HG02678 (cell line): ENCODE data around the gene FZD4.
"Not testable (repeated sequence)": the region's sequence is repeated elsewhere in the genome, so short reads cannot be mapped to it uniquely, and the experiment has no call there.

Experiments
- ATAC-seq: cut with Tn5 transposase; IDR thresholded peaks from one replicate; pipeline ENCODE4 v1.9.1; 2021; ENCODE audit warnings: mild to moderate bottlenecking, moderate library complexity; ENCODE audit not compliant: unreplicated experiment

The FZD4 gene

DNA sequence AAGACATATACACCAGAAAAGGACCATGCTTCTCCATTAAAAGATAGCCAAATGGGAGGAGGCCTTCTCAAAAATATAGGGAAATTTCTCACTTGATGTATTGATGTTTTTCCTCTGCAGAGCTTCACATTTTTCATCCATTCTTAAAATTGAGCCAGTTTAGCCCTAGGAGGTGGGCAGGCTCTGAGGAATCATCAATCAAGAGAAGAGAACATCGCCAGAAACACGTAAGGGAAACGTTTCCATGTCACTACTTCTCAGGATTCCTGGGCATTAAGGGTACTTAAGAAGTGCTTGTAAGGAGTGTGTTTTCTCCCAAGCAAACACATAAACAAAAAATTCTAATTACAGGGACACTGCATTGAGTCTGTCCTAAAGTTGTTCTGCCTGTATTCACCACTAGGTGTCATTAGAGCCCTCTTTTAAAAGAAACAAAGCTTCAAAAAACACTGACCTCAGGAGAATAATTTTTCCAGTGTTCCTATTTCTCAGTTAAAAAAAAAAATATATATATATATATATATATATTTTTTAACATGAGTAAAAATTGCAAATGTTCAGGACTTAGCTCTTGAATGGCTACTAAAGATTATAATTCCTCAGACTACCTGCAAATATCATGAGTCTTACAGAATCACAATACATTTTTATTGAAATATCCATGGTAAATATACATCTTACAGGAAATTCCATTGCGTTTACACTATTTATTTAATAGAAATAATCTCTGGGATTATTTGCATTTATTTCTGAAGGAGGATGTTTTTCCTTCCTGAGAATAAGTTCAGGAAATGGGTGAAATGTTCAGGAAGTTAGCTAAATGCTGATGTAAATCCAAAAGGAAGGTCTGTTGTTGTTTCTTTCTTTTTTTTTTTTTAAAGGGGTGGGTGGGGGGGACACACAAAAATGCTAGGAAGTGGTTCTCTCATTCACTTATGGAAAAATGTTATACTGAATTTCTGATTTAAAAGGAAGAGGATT is 16.0 kb downstream of the FZD4 start:
- peak; percentile 72 for ATAC-seq

GRCh38 chr11:86938203-86938899 is 16.8 kb downstream of the FZD4 start:
- ATAC-seq: no peak

DNA sequence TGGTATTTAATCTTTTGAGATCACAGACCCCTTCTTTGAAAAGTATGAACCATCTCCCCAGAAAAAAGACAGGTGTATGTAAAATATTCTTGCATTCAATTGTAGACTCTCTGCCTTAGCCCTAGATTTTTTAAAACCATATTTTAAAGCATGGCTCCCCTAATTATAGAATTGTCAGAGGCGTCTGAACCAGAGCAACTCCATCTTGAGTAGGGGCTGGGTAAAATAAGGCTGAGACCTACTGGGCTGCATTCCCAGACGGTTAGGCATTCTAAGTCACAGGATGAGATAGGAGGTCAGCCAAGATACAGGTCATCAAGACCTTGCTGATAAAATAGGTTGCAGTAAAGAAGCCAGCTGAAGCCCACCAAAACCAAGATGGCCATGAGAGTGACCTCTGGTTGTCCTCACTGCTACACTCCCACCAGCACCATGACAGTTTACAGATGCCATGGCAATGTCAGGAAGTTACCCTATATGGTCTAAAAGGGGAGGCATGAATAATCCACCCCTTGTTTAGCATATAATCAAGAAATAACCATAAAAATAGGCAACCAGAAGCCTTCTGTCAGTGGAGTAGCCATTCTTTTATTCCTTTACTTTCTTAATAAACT is 17.9 kb downstream of the FZD4 start:
- ATAC-seq: not testable (repeated sequence)

- no peak for ATAC-seq
These were observed 20.1 kb downstream of the FZD4 start for GRCh38 chr11:86934926-86935579.

GRCh38 chr11:86934582-86934900 is 20.7 kb downstream of the FZD4 start:
- no peak for ATAC-seq

GRCh38 chr11:86933891-86934581 is 21.2 kb downstream of the FZD4 start:
- ATAC-seq: no peak

- no peak for ATAC-seq
These were observed 22.0 kb downstream of the FZD4 start for GRCh38 chr11:86932924-86933875.

DNA sequence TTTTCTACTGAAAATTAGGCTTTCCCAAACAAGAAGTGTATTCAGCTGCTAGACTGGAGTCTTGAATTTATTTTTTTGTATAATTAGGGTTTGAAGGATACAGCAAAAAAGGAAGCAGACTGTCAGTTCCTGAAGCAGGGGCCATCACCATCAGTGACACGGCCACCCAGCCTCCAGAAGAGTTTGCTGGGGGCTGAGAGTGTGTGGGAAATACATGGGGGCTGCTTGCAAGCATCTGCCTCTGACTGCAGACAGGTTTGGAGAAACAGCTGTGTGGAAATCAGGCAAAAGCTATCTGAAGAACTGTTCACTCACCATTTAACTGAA is 23.0 kb downstream of the FZD4 start:
- ATAC-seq: no peak

DNA sequence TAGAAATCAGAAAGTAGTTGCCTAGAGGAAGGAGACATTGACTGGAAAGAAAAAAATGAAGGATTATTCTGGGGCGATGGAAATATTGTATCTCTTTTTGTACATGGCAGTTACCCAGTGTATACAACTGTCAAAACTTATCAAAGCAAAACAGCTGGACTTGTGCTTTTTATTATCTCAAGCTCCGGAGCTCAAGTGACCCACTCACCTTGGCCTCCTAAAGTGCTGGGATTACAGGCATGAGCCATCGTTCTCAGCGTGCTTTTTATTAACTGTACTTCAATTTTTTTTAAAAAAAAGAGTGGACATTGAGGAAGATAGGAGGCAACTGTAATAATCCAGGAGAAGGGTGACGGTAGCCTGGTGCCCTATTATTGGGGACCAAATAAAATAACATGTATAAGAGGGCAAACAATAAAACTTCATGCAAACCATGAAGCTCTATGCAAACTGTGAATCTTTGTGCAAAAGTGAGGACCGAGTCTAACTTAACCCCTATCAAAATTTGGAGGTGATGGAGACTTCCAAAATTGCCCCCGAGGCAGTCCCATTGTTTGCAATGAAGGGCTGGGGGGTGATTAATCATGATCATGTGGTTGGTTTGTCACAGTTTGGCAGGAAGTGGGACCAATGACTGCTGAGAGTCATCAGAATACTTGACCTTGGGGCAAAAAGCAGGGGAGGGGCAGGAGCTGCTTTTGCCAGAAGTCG is 23.5 kb downstream of the FZD4 start:
- ATAC-seq: no peak

- ATAC-seq: no peak
These were observed 24.1 kb downstream of the FZD4 start for GRCh38 chr11:86930957-86931547.

GRCh38 chr11:86926975-86927374 is 28.2 kb downstream of the FZD4 start:
- ATAC-seq: no peak

DNA sequence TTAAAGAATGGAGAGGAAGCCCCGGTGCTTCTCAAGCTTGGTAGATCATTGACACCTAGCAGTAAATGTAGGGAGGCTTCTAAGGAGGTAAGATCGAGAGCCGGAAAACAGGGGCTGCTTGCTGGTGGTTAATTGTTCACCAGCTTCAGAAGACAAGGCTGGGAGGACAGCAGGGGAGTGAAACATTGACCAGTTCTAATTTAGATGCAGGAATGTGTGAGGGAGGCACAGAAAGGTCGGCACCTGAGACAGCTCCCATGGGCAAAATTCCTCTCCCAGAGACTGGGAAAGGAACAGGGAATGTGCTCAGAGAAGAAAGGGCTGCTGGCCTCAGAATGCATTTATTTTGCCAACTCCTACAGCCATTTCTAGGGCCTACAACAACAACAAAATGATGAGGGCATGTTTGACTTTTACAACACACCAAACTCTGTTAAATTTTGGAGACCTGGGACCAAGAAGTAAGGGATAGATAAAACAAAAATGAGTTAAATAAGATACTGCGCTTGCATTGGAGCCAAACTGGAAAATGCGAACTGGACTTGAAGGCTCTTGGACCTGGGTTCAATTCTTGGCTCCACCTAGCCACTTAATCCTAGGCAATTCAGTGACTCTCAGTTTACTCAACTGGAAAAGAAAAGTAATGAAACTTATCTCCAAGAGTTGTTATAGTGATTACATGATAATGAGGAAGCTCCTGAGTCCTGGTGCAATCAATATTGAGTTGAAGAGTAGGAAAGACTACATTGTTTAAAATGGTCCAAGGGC is 31.0 kb downstream of the FZD4 start:
- ATAC-seq: no peak

DNA sequence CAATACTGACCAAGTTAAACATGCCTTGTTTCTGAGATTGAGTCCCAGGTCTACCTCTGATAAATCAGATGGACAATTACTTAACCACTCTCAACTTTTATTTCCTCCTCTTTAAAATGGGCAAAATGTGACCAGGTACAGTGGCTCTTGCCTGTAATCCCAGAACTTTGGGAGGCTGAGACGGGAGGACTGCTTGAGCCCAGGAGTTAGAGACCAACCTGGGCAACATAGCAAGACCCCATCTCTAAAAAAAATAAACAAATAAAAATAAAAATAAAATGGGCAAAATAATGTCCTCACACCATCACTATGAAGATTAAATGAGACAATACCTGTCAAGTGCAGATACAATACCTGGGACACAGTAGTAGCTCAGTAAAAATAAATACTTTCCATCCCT is 33.0 kb downstream of the FZD4 start:
- ATAC-seq: no peak

DNA sequence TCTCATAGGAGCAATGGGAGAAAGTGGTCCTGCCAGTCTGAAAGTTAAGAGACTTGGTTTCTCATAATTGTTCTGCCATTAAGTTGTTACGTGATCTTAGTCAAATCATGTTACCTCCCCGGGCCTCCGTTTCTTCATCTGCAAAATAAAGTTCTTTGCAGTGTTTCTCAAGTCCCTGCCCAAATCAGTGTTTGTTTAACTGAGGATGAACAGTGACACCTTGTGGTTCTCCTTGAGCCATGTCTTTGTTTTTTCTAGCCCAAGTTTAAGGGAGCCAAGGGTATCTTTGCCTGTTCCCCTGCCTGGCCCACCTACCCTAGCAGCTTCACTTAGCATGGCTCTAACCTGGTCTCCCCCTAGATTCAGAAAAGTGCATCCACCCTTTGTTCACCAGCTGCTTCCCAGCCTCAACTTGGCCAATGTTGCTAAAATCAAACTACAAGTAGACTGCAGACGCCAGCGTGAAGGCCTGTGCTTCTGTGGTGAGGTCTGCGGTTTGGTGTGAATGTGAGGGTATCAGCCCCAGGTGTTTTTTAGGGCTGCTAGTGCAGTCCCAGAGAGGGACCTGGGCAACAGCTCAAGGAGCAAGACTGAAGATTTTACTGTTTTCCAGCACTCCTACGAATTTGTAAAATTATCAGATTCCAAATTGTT is 35.5 kb downstream of the FZD4 start:
- ATAC-seq: no peak

- ATAC-seq: no peak
These were observed 36.2 kb downstream of the FZD4 start for GRCh38 chr11:86918973-86919372.

DNA sequence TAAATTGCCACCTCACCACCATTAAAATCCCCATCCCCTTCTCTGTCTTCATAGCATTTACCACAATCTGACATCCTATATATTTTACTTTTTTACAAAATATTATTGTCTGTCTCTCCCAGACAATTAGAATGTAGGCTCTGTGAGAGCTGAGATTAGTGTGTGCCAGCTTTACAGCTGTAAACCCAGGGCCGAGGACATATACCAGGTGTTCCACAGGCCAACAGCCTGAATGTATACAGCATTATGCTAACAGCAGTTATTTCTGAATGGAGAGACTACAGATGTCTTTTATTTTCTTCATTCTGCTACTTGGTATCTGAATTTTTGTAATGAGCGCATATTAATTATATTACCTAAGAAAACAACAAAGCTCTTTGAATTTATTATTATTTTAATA is 36.7 kb downstream of the FZD4 start:
- no peak for ATAC-seq

DNA sequence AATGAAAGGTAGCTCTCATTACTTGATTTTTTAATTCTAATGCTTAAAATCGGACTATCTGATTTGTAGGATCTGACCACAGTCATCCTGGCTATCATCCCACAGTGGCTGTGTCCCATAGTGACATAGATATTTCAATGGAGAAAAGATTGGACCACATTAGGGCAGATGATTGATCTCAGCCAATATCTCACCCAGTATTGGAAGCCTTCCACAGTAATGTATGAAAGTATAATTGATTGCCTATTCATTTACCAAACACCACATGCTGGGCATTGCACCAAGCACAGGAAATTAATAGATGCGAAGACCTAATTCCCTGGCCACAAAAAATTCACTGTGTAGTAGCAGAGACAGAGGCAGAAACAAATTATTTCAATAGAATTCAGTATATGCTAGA is 37.6 kb downstream of the FZD4 start:
- no peak for ATAC-seq
